ENCODE data around the gene RGL2.

DNA sequence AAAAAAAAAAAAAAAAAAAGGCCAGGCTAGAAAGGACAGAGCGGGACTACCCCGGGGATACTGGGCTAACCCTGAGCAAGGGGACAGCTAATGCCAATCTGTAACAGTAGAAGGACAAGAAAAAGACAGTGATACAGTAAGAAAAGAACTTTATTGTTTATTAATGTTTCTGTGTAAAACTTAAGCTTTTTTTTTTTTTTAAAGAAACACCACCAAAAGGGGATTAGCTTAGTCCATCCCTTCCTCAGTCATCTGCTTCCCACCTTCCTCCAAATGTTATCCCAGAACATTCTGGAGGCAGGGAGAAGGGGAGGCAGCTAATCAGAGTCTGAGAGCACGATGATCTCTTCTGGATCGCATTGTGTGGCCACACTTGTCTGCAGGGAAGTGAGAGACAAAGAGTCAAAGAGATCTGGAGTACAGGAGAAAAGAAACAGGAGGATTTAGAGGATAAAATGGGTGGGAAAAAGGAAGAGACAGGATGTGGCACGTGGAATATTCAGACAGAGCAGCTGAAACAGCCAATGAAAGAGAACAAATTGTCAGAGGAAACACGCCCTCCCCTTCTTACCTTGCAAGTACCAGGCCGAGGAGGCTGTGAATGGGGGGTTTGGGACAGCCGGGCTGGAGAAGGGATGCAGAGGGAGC lies 19.8 kb upstream of the RGL2 start:
- TF ChIP-seq CTCF (IDR thresholded peaks at IDR 0.05; ENCODE audit: extremely low read depth in 1 of 2, insufficient read depth in 1 of 2, low read depth in 1 of 2, low read length in 2 of 2) (no peak), POLR2A (IDR thresholded peaks at IDR 0.05; ENCODE audit: low read depth, low read length) (no peak), EZH2 (IDR thresholded peaks at IDR 0.05; ENCODE audit: borderline replicate concordance, low read depth, low read length, severe bottlenecking) (no peak), POLR2AphosphoS5 (IDR thresholded peaks at IDR 0.05; ENCODE audit: insufficient read depth, low read depth, low read length) (no peak), JUN (IDR thresholded peaks at IDR 0.05; ENCODE audit: borderline replicate concordance, insufficient read depth, insufficient read length, low read depth) (no peak), MYC (IDR thresholded peaks at IDR 0.05; ENCODE audit: low read depth, low read length) (no peak), MAX (IDR thresholded peaks at IDR 0.05; ENCODE audit: insufficient read depth, insufficient read length) (no peak), GATA2 (IDR thresholded peaks at IDR 0.05; ENCODE audit: insufficient read depth, insufficient read length, low read depth, low read length) (no peak)

All from endothelial cell of umbilical vein (primary cell).